Loucy (cell line): ENCODE measurements around the gene CTSA.

Experiments used
- CTCF ChIP-seq: fragments of 200-600 bp; sonication (generic); conservative IDR thresholded peaks from 2 replicates; pipeline ENCODE4 v1.5.1; 2014; ENCODE audit warnings: mild to moderate bottlenecking, antibody characterized with exemption, low read length
- EZH2phosphoT487 ChIP-seq: fragments of 200-600 bp; IDR thresholded peaks from 2 replicates; pipeline ENCODE4 v1.6.1; 2018; ENCODE audit warnings: antibody characterized with exemption, mild to moderate bottlenecking, moderate library complexity, borderline replicate concordance

- no peak for TF ChIP-seq CTCF
- TF ChIP-seq EZH2phosphoT487, result no peak
Observed at GRCh38 chr20:45866454-45866853, 24.7 kb upstream of the CTSA start.
